ENCODE results near the gene ASTL. TPM values are rescaled to one million over a fixed set of nuclear protein-coding genes. Genes with fewer than 3 reads are reported as not detected.

The ASTL gene
- total RNA-seq, 4 donors from 2014 or later = not detected

- ATAC-seq = no peak
- no peak for DNase-seq
- no peaks in the 10 kb centered on the region for H3K9me3 ChIP-seq
- intact Hi-C loops (cut with DNase I; ENCODE audit: low total_unique reads) = no loop called here
- H3K4me1 ChIP-seq = peaks cover 4 to 5% of the 10 kb centered on the region in 2 donors
- H3K4me3 ChIP-seq = no peak overlapping the region
- peaks cover under 1 to 2% (median under 1%) of the 10 kb centered on the region in 3 donors for H3K27me3 ChIP-seq
- in situ Hi-C loops (cut with MboI; ENCODE audit: low sequenced_read_pairs in 4 of 4) = loop anchor here in 2 of 4 donors (25.0 kb wide), 1 partner anchor 109 kb away; no protein-coding TSS in a partner anchor
- TF ChIP-seq CTCF (IDR thresholded peaks at IDR 0.05 in 4 of 5, conservative IDR thresholded peaks at IDR 0.05 in 1 of 5) = no peak
- no peak for TF ChIP-seq POLR2A (IDR thresholded peaks at IDR 0.05)
- no peak overlapping the region for H3K27ac ChIP-seq
- H3K36me3 ChIP-seq = no peaks in the 10 kb centered on the region
Measured at GRCh38 chr2:96121414-96121813, 16.9 kb downstream of the ASTL start.

GRCh38 chr2:96120991-96121390 is 17.3 kb downstream of the ASTL start:
- H3K27ac ChIP-seq = no peak overlapping the region
- H3K27me3 ChIP-seq = peaks cover 4 to 6% (median 4%) of the 10 kb centered on the region in 3 donors
- intact Hi-C loops (cut with DNase I; ENCODE audit: low total_unique reads) = no loop called here
- peaks cover 4 to 5% of the 10 kb centered on the region in 2 donors for H3K4me1 ChIP-seq
- no peak overlapping the region for H3K4me3 ChIP-seq
- no peaks in the 10 kb centered on the region for H3K36me3 ChIP-seq
- in situ Hi-C loops (cut with MboI; ENCODE audit: low sequenced_read_pairs in 4 of 4) = loop anchor here in 2 of 4 donors (25.0 kb wide), 1 partner anchor 109 kb away; no protein-coding TSS in a partner anchor
- no peaks in the 10 kb centered on the region for H3K9me3 ChIP-seq
- no peak for TF ChIP-seq POLR2A (IDR thresholded peaks at IDR 0.05)
- no peak for TF ChIP-seq CTCF (IDR thresholded peaks at IDR 0.05 in 4 of 5, conservative IDR thresholded peaks at IDR 0.05 in 1 of 5)
- DNase-seq (no peak), ATAC-seq (no peak)

- H3K4me1 ChIP-seq = peaks cover 4 to 5% of the 10 kb centered on the region in 2 donors
- H3K27me3 ChIP-seq = peaks cover 11 to 14% (median 12%) of the 10 kb centered on the region in 3 donors
- in situ Hi-C loops (cut with MboI; ENCODE audit: low sequenced_read_pairs in 4 of 4) (loop anchor here in 2 of 4 donors (25.0 kb wide), 1 partner anchor 108 kb away; no protein-coding TSS in a partner anchor), intact Hi-C loops (cut with DNase I; ENCODE audit: low total_unique reads) (no loop called here)
- H3K36me3 ChIP-seq = no peaks in the 10 kb centered on the region
- TF ChIP-seq POLR2A (IDR thresholded peaks at IDR 0.05) (no peak), CTCF (IDR thresholded peaks at IDR 0.05 in 4 of 5, conservative IDR thresholded peaks at IDR 0.05 in 1 of 5) (no peak)
- H3K9me3 ChIP-seq = no peaks in the 10 kb centered on the region
- no peak overlapping the region for H3K4me3 ChIP-seq
- ATAC-seq (no peak), DNase-seq (no peak)
- H3K27ac ChIP-seq = no peak overlapping the region
Measured at GRCh38 chr2:96120091-96120720, 18.1 kb downstream of the ASTL start.

GRCh38 chr2:96119389-96119751 is 18.9 kb downstream of the ASTL start:
- Histone ChIP-seq H3K27me3 (peaks cover 12 to 20% (median 18%) of the 10 kb centered on the region in 3 donors), H3K36me3 (no peaks in the 10 kb centered on the region), H3K9me3 (no peaks in the 10 kb centered on the region), H3K4me3 (no peak overlapping the region), H3K27ac (no peak overlapping the region), H3K4me1 (peaks cover 4 to 5% of the 10 kb centered on the region in 2 donors)
- in situ Hi-C loops (cut with MboI; ENCODE audit: low sequenced_read_pairs in 4 of 4) (loop anchor here in 2 of 4 donors (25.0 kb wide), 1 partner anchor 107 kb away; no protein-coding TSS in a partner anchor), intact Hi-C loops (cut with DNase I; ENCODE audit: low total_unique reads) (loop anchor here (5.0 kb wide), 1 partner anchor 112 kb away; no protein-coding TSS in a partner anchor)
- TF ChIP-seq CTCF (IDR thresholded peaks at IDR 0.05 in 4 of 5, conservative IDR thresholded peaks at IDR 0.05 in 1 of 5) (no peak), POLR2A (IDR thresholded peaks at IDR 0.05) (no peak)
- DNase-seq (no peak), ATAC-seq (no peak)

Measured in gastrocnemius medialis (tissue), 4 donors.